Keratinocyte (primary cell): ENCODE data around the gene FAM161B. TPM values are rescaled to one million over a fixed set of nuclear protein-coding genes. Genes with fewer than 3 reads are reported as not detected.

Source experiments
- DNase-seq: peaks from one replicate; pipeline ENCODE4 v3.0.0-alpha.2; 2011; ENCODE audit warnings: low read depth, missing footprints, low spot score
- FAIRE-seq: peaks from 2 replicates; lab custom pipeline; 2011; peaks lifted over from hg19 to GRCh38; lab: Jason Lieb, UNC
- H2AFZ ChIP-seq: 2 replicates; pipeline ENCODE4 v1.6.0; 2012; ENCODE audit warnings: low read length, control low read depth, inconsistent platforms; ENCODE audit not compliant: control insufficient read depth
- H3K27ac ChIP-seq: 2 replicates; pipeline ENCODE4 v1.5.1; 2011; ENCODE audit warnings: low read length; ENCODE audit not compliant: control insufficient read depth, insufficient read depth
- H3K27me3 ChIP-seq: 3 replicates; pipeline ENCODE4 v1.6.0; 2011; ENCODE audit warnings: low read length; ENCODE audit not compliant: control insufficient read depth, insufficient read depth; ENCODE audit errors: extremely low read depth
- H3K36me3 ChIP-seq, 2 experiments: 2 replicates in 1 of 2; 3 replicates in 1 of 2; pipeline ENCODE4 v1.5.1; 2011; ENCODE audit warnings: low read length in 2 of 2, mild to moderate bottlenecking in 1 of 2; ENCODE audit not compliant: control insufficient read depth in 2 of 2, insufficient read depth in 2 of 2; ENCODE audit errors: extremely low read depth in 1 of 2
- H3K4me1 ChIP-seq: 3 replicates; pipeline ENCODE4 v1.5.1; 2011; ENCODE audit warnings: low read length; ENCODE audit not compliant: control insufficient read depth, insufficient read depth; ENCODE audit errors: extremely low read depth
- H3K4me2 ChIP-seq: 3 replicates; pipeline ENCODE4 v1.6.0; 2011; ENCODE audit warnings: low read depth, low read length; ENCODE audit not compliant: control insufficient read depth, insufficient read depth; ENCODE audit errors: extremely low read depth
- H3K4me3 ChIP-seq, 3 experiments: fragments of 200-600 bp in 1 of 3; sonication (generic) in 1 of 3; 2 replicates in 2 of 3; 3 replicates in 1 of 3; pipeline ENCODE4 v1.5.1; 2011 to 2016; ENCODE audit warnings: low read length in 3 of 3, mild to moderate bottlenecking in 3 of 3, control low read depth in 2 of 3, inconsistent platforms in 1 of 3, low read depth in 1 of 3, mixed read lengths in 1 of 3, mixed run types in 1 of 3, moderate library complexity in 1 of 3; ENCODE audit not compliant: control insufficient read depth in 2 of 3, insufficient read depth in 2 of 3; ENCODE audit errors: extremely low read depth in 1 of 3
- H3K79me2 ChIP-seq: 2 replicates; pipeline ENCODE4 v1.6.0; 2012; ENCODE audit warnings: low read length; ENCODE audit not compliant: control insufficient read depth, insufficient read depth
- H3K9ac ChIP-seq: 3 replicates; pipeline ENCODE4 v1.6.0; 2011; ENCODE audit warnings: low read length; ENCODE audit not compliant: control insufficient read depth, insufficient read depth; ENCODE audit errors: extremely low read depth
- H3K9me1 ChIP-seq: 3 replicates; pipeline ENCODE4 v1.6.0; 2011; ENCODE audit warnings: low read length; ENCODE audit not compliant: control insufficient read depth, insufficient read depth; ENCODE audit errors: extremely low read depth
- H3K9me3 ChIP-seq: 2 replicates; pipeline ENCODE4 v1.5.1; 2012; ENCODE audit warnings: low read depth, low read length; ENCODE audit not compliant: control insufficient read depth
- H4K20me1 ChIP-seq: 3 replicates; pipeline ENCODE4 v1.6.0; 2011; ENCODE audit warnings: low read length; ENCODE audit not compliant: control insufficient read depth, insufficient read depth; ENCODE audit errors: extremely low read depth
- CTCF ChIP-seq, 3 experiments: IDR thresholded peaks in 1 of 3; conservative IDR thresholded peaks in 1 of 3; optimal IDR thresholded peaks in 1 of 3; 2 replicates in 2 of 3; 3 replicates in 1 of 3; pipeline versions ENCODE3 to v1.5.1; 2011; ENCODE audit warnings: low read length in 3 of 3, mild to moderate bottlenecking in 3 of 3, moderate library complexity in 2 of 3, control low read depth in 1 of 3, inconsistent platforms in 1 of 3; ENCODE audit not compliant: insufficient read depth in 2 of 3; ENCODE audit errors: extremely low read depth in 1 of 3
- EZH2 ChIP-seq: IDR thresholded peaks from one replicate; pipeline ENCODE4 v1.6.1; 2012; ENCODE audit warnings: inconsistent platforms, mild to moderate bottlenecking, low read length, moderate library complexity
- dilution Hi-C: fragments of 300-500 bp; cut with MboI; formaldehyde crosslinking; loops from one replicate; pipeline ENCODE4 v1.7.0; 2020; ENCODE audit warnings: low sequenced_read_pairs; ENCODE audit not compliant: extremely low pct_ligation_motif_present
- polyA plus RNA-seq, 5 experiments: library from polyadenylated mRNA; depleted of rRNA in 3 of 5; stranded (reverse) in 3 of 5; stranded (forward) in 1 of 5; unstranded in 1 of 5; fragments of >200 nt; gene quantifications; 1 replicate in 1 of 5; 2 replicates in 3 of 5; 3 replicates in 1 of 5; pipeline versions ENCODE4 v1.2.1 to v1.2.3, GENCODE V29; 2011 to 2012; ENCODE audit warnings: missing spikeins in 2 of 5, low read depth in 1 of 5, low replicate concordance in 1 of 5

The FAM161B gene
- polyA plus RNA-seq, 1 donor (not counting 4 experiments of a cell fraction or from before 2014, with no cell fraction given) = 1.5 TPM

DNA sequence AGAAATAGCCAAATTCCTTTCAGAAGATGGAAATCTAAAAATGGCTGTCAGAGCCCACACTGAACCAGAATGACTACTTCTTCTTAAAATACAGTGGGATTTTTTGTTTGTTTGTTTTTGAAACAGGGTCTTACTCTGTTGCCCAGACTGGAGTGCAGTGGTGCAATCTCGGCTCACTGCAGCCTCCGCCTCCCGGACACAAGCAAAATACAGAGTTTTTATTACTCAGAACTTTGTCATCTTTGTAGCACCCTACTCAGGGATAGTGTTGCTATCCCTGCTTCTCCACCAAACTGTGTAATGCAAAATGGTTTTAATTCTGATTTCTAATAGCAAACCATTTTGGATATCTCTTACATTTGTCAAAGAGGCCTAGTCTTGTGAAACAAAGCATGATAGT lies 46.9 kb downstream of the FAM161B start:
- no peak overlapping the region for H3K4me2 ChIP-seq
- H3K9me1 ChIP-seq = no peaks in the 10 kb centered on the region
- H3K79me2 ChIP-seq = peaks cover 8% of the 10 kb centered on the region
- H4K20me1 ChIP-seq = no peaks in the 10 kb centered on the region
- no peak overlapping the region for H3K4me3 ChIP-seq
- TF ChIP-seq EZH2 (no peak), CTCF (optimal IDR thresholded peaks at IDR 0.05 in 1 of 3, IDR thresholded peaks at IDR 0.05 in 1 of 3, conservative IDR thresholded peaks at IDR 0.05 in 1 of 3; ENCODE audit: extremely low read depth in 1 of 3, insufficient read depth in 2 of 3, low read length in 3 of 3) (no peak)
- dilution Hi-C loops = no loop called here
- H2AFZ ChIP-seq = no peak overlapping the region
- H3K36me3 ChIP-seq = peaks cover 11 to 27% of the 10 kb centered on the region in 2 experiments
- H3K27ac ChIP-seq = no peak overlapping the region
- no peaks in the 10 kb centered on the region for H3K9me3 ChIP-seq
- H3K9ac ChIP-seq = no peak overlapping the region
- FAIRE-seq (no peak), DNase-seq (no peak)
- no peaks in the 10 kb centered on the region for H3K27me3 ChIP-seq
- no peaks in the 10 kb centered on the region for H3K4me1 ChIP-seq

- Histone ChIP-seq H3K9me3 (no peaks in the 10 kb centered on the region), H3K27me3 (no peaks in the 10 kb centered on the region), H4K20me1 (peaks cover 3% of the 10 kb centered on the region), H3K4me2 (no peak overlapping the region), H3K36me3 (peaks cover 28 to 47% of the 10 kb centered on the region in 2 experiments), H3K9me1 (peaks cover 3% of the 10 kb centered on the region), H2AFZ (no peak overlapping the region), H3K4me1 (no peaks in the 10 kb centered on the region), H3K79me2 (peaks cover 31% of the 10 kb centered on the region), H3K27ac (no peak overlapping the region), H3K4me3 (no peak overlapping the region), H3K9ac (no peak overlapping the region)
- TF ChIP-seq EZH2 (no peak), CTCF (optimal IDR thresholded peaks at IDR 0.05 in 1 of 3, IDR thresholded peaks at IDR 0.05 in 1 of 3, conservative IDR thresholded peaks at IDR 0.05 in 1 of 3; ENCODE audit: extremely low read depth in 1 of 3, insufficient read depth in 2 of 3, low read length in 3 of 3) (no peak)
- DNase-seq = no peak
- FAIRE-seq = no peak
- dilution Hi-C loops = no loop called here
These were observed 53.4 kb downstream of the FAM161B start for GRCh38 chr14:73896521-73896920.
